ENCODE results near the gene KIF7.
"Not testable (repeated sequence)": the region's sequence is repeated elsewhere in the genome, so short reads cannot be mapped to it uniquely, and the experiment has no call there.

KIF7 gene

GRCh38 chr15:89615135-89615534 is 40.1 kb downstream of the KIF7 start:
- no peak for DNase-seq

GRCh38 chr15:89614164-89614563 is 41.1 kb downstream of the KIF7 start:
- no peak for DNase-seq

GRCh38 chr15:89613031-89613430 is 42.2 kb downstream of the KIF7 start:
- no peak for DNase-seq

GRCh38 chr15:89611317-89611716 is 44.0 kb downstream of the KIF7 start:
- DNase-seq: no peak

GRCh38 chr15:89599021-89599420 is 56.2 kb downstream of the KIF7 start:
- DNase-seq: no peak

GRCh38 chr15:89593018-89593417 is 62.2 kb downstream of the KIF7 start:
- no peak for DNase-seq

- no peak for DNase-seq
Observed at GRCh38 chr15:89591834-89592233, 63.4 kb downstream of the KIF7 start.

- DNase-seq: no peak
Observed at GRCh38 chr15:89587955-89588354, 67.3 kb downstream of the KIF7 start.

- DNase-seq: no peak
Observed at GRCh38 chr15:89586651-89587050, 68.6 kb downstream of the KIF7 start.

GRCh38 chr15:89580747-89581146 is 74.5 kb downstream of the KIF7 start:
- DNase-seq: not testable (repeated sequence)

GRCh38 chr15:89578146-89578545 is 77.1 kb downstream of the KIF7 start:
- DNase-seq: no peak

Data from COR-L47 (cell line).